Astrocyte of the spinal cord (primary cell): Measurements from ENCODE around the gene SEPHS1.

Experiments used
- DNase-seq: peaks from one replicate; pipeline ENCODE4 v3.0.0; 2011; ENCODE audit warnings: low read depth, low spot score
- H3K4me3 ChIP-seq: 2 replicates; pipeline ENCODE4 v1.5.1; 2011; ENCODE audit warnings: low read depth, mild to moderate bottlenecking, low read length, moderate library complexity
- CTCF ChIP-seq: IDR thresholded peaks from 2 replicates; pipeline ENCODE4 v1.5.1; 2012; ENCODE audit warnings: low read depth, mild to moderate bottlenecking, low read length, inconsistent platforms
- in situ Hi-C: cut with HindIII; loops from 2 replicates; pipeline ENCODE4 v1.10.0; 2017; ENCODE audit warnings: low sequenced_read_pairs

Gene SEPHS1

GRCh38 chr10:13348216-13349017, at the start of gene SEPHS1:
Gene SEPHS1, minus strand, starts transcription at chr10:13348293. Its CDS starts 3,343 bp downstream, at chr10:13344950.
- in situ Hi-C loops, result no loop called here
- peak within 1 kb of the TSS; percentile 71 for H3K4me3 ChIP-seq
- peak; percentile 79 for DNase-seq
- TF ChIP-seq CTCF, result no peak

GRCh38 chr10:13397052-13397451, 49.0 kb upstream of the SEPHS1 start:
- in situ Hi-C loops, result no loop called here
- TF ChIP-seq CTCF, result no peak
- H3K4me3 ChIP-seq, result no peak overlapping the region
- DNase-seq, result no peak

- no peak overlapping the region for H3K4me3 ChIP-seq
- TF ChIP-seq CTCF, result no peak
- DNase-seq, result no peak
- in situ Hi-C loops, result no loop called here
Observed at GRCh38 chr10:13396369-13396768, 48.3 kb upstream of the SEPHS1 start.

GRCh38 chr10:13395540-13395939, 47.4 kb upstream of the SEPHS1 start:
- in situ Hi-C loops, result no loop called here
- H3K4me3 ChIP-seq, result no peak overlapping the region
- no peak for TF ChIP-seq CTCF
- DNase-seq, result no peak

- no peak for DNase-seq
- no peak overlapping the region for H3K4me3 ChIP-seq
- TF ChIP-seq CTCF, result no peak
- in situ Hi-C loops, result no loop called here
Observed at GRCh38 chr10:13393640-13394039, 45.5 kb upstream of the SEPHS1 start.

GRCh38 chr10:13392701-13393100, 44.6 kb upstream of the SEPHS1 start:
- DNase-seq, result no peak
- in situ Hi-C loops, result no loop called here
- no peak for TF ChIP-seq CTCF
- H3K4me3 ChIP-seq, result no peak overlapping the region
